GM06990 (cell line): ENCODE results near the gene ZCWPW1.

ENCODE experiments used
- DNase-seq: peaks from one replicate; pipeline ENCODE4 v3.0.0-alpha.2; 2011; ENCODE audit not compliant: insufficient read length; ENCODE audit errors: extremely low read depth
- H3K27me3 ChIP-seq: replicated peaks from 2 replicates; pipeline ENCODE4 v1.6.0; 2011; ENCODE audit warnings: low read length; ENCODE audit not compliant: control insufficient read depth, insufficient read depth
- H3K36me3 ChIP-seq: 2 replicates; pipeline ENCODE4 v1.5.1; 2011; ENCODE audit warnings: low read length; ENCODE audit not compliant: control insufficient read depth, insufficient read depth
- H3K4me3 ChIP-seq: replicated peaks from 2 replicates; pipeline ENCODE4 v1.5.1; 2011; ENCODE audit warnings: low read depth, mild to moderate bottlenecking, control low read depth, low read length
- CTCF ChIP-seq: IDR thresholded peaks from 2 replicates; pipeline ENCODE4 v1.5.1; 2011; ENCODE audit warnings: low read length, control low read depth, mild to moderate bottlenecking, inconsistent platforms; ENCODE audit not compliant: insufficient read depth, poor library complexity, severe bottlenecking

Gene ZCWPW1

GRCh38 chr7:100363098-100363497, 65.4 kb downstream of the ZCWPW1 start:
- no peak overlapping the region for H3K4me3 ChIP-seq
- H3K36me3 ChIP-seq: peaks cover 15% of the 10 kb centered on the region
- no peak for TF ChIP-seq CTCF
- H3K27me3 ChIP-seq: no peaks in the 10 kb centered on the region
- no peak for DNase-seq

GRCh38 chr7:100360135-100360854, 68.2 kb downstream of the ZCWPW1 start:
- DNase-seq: no peak
- Histone ChIP-seq H3K27me3 (no peaks in the 10 kb centered on the region), H3K4me3 (no peak overlapping the region), H3K36me3 (peaks cover 27% of the 10 kb centered on the region)
- no peak for TF ChIP-seq CTCF

GRCh38 chr7:100358857-100359212, 69.7 kb downstream of the ZCWPW1 start:
- DNase-seq: no peak
- no peak for TF ChIP-seq CTCF
- Histone ChIP-seq H3K36me3 (peaks cover 34% of the 10 kb centered on the region), H3K4me3 (no peak overlapping the region), H3K27me3 (no peaks in the 10 kb centered on the region)

GRCh38 chr7:100358027-100358856, 70.3 kb downstream of the ZCWPW1 start, which contains the start of gene PILRB:
Gene PILRB (plus strand): TSS chr7:100358117. CDS start chr7:100358303, 186 bp downstream.
- H3K27me3 ChIP-seq: no peaks in the 10 kb centered on the region
- H3K36me3 ChIP-seq: peaks cover 39% of the 10 kb centered on the region
- H3K4me3 ChIP-seq: no peak within 1 kb of the TSS
- TF ChIP-seq CTCF: peak; percentile 24
- no peak for DNase-seq

- Histone ChIP-seq H3K4me3 (no peak overlapping the region), H3K36me3 (peaks cover 45% of the 10 kb centered on the region), H3K27me3 (no peaks in the 10 kb centered on the region)
- DNase-seq: no peak
- TF ChIP-seq CTCF: no peak
Observed at GRCh38 chr7:100357131-100357561, 71.4 kb downstream of the ZCWPW1 start.
